ENCODE data around the gene ADGRL4. TPM values are rescaled to one million over a fixed set of nuclear protein-coding genes. Genes with fewer than 3 reads are reported as not detected.

Gene ADGRL4
- total RNA-seq, result 13.7 and 92.6 TPM in 2 replicates

DNA sequence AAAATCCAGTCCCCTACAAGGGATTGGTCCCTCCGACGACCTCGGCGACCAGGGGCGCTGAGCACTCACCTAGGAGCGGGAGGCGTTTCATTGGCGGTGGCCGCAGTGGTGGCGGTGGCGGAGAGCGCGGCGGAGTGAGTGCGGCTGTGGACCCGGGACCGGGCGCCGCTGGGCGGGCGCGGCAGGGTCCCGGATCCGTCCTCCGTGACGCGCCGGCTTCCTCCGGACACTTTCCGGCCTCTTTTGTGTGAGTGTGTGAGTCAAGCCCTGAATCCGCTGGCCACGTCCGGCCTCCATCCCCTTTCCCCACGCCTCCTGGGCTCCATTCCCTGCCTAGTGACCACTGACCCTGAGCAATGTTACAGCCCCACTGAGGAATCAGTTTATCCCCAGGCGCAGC is at the start of gene ADGRL4:
Gene ADGRL4, minus strand, starts transcription at position 167 of the 400 bp plus-strand sequence. Its CDS starts 76 bp downstream, at position 91.

